ENCODE results near the gene TMEM178A. TPM values are rescaled to one million over a fixed set of nuclear protein-coding genes. Genes with fewer than 3 reads are reported as not detected.
"Not testable (repeated sequence)": the region's sequence is repeated elsewhere in the genome, so short reads cannot be mapped to it uniquely, and the experiment has no call there.

Gene TMEM178A
- total RNA-seq, 1 donor from 2014 or later = 6.6 TPM

DNA sequence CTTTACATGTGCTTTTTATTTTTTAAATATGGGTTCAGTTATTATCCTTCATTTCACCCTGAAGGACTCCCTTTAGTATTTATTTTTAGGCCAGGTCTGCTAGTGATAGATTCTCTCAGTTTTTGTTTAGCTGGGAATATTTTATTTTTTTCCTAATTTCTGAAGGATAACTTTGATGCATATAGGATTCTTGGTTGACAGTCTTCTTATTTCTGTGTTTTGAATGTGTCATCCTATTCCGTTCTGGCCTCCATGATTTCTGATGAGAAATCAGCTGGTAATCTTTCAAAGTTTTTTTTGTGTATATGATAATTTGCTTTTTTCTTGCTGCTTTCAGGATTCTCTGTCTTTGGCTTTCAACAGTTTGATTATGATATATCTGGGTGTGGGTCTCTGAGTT, 35.4 kb downstream of the TMEM178A start:
- DNase-seq (ENCODE audit: low spot score) (no peak), ATAC-seq (no peak)
- intact Hi-C loops (cut with DNase I) = no loop called here

DNA sequence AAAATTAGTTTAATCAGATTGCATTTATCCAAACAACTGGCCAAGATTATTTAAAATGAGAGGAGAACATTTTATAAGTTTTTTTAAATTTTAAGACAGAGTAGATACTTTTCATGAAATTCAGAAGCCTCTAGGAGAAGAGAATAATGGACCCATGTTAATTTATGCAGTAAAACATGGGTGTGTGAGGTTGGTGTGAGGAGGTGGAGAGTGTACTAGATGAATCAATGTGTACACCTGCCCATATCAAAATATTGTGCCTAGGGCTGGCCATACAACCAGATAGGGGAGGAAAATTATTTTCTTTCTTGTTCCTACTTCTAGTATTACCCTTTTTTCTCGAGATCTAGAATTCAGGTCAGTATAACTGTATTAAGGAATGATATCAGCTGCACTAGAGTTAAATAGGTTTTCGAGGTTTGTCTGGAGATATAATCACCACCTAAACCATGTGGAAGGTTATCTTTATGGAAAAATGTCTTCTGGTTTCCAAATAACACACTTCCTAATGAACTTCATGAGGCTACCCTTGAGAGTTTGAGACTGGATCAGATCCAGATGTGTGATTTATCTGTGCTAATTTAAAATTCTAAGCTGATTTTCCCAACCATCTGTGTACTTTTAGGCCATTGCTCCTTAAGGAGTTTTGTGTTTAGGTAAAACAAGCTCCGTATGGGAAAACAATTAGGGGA, 37.6 kb downstream of the TMEM178A start:
- intact Hi-C loops (cut with DNase I) = no loop called here
- ATAC-seq (no peak), DNase-seq (ENCODE audit: low spot score) (no peak)

DNA sequence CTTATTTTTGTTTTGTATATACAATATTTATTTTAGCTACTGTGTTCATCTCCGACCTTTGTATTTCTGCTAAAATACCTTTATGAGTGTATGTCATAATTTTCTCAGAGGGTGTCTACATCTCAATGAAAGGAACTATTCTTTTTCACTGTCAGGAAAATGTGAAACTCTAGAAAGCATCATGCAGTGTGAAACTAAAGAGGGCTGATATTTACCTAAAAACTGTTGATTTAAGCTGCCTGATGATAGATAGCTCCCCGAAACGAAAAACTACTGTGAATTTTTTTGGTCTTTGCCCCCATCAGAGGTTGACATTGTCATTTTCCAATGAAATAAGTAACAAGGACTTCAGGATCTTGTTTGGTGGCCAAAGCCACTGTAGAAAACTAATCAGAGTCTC, 38.8 kb downstream of the TMEM178A start:
- no peak for ATAC-seq
- intact Hi-C loops (cut with DNase I) = no loop called here
- DNase-seq (ENCODE audit: low spot score) = no peak

DNA sequence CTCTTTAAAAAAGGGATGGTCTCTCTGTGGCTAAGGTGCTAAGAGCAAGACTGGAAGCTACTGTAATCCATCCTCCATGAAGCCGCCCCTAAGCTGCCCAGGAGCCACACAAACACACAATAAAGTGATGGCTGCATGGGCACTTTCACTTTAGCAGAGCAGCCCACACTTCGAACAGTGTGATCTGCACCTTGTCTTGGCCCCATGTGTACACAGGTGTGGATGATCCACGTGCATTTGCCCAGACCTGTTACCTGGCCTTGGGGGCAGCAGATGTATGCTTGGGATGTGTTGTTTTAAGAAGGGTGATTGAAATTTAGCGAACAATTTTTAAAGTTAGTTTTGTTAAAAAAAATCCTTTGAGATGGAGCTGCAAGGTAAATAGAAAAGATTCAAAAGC, 39.9 kb downstream of the TMEM178A start:
- intact Hi-C loops (cut with DNase I) = no loop called here
- DNase-seq (ENCODE audit: low spot score) (no peak), ATAC-seq (no peak)

DNA sequence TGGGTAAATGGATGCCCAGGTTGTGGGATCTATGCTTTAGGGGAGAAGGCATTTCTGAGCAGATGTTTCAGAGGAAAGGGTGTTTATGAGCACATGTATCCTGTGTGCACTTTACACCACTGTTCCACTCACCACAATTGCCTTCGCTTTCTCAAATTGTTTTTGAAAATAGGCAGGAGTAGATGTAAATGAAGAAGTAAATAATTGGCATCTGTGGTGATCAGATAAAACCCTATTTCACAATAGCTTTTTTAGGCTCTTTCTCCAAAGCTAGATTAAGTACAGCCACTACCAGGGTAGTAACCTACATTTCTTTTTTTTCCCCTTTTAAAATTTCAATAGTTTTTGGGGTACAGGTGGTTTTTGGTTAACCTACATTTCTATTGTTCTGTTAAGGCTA, 40.6 kb downstream of the TMEM178A start:
- DNase-seq (ENCODE audit: low spot score) (no peak), ATAC-seq (no peak)
- intact Hi-C loops (cut with DNase I) = no loop called here

DNA sequence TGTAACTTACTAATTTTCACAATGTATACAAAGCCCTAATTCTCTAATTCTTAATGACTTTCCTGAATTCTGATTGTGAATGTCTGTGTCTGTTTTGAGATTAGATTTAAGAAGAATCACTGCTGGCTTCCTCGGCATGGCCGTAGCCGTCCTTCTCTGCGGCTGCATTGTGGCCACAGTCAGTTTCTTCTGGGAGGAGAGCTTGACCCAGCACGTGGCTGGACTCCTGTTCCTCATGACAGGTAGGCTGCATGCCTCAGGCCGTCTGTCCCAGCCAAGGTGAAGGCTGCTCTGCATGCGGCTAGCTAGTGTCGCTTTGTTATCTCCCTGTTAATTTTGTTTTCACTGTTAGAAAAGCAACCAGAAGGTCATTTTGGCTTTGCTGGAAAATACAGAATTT, 41.2 kb downstream of the TMEM178A start:
- intact Hi-C loops (cut with DNase I) = no loop called here
- no peak for ATAC-seq

DNA sequence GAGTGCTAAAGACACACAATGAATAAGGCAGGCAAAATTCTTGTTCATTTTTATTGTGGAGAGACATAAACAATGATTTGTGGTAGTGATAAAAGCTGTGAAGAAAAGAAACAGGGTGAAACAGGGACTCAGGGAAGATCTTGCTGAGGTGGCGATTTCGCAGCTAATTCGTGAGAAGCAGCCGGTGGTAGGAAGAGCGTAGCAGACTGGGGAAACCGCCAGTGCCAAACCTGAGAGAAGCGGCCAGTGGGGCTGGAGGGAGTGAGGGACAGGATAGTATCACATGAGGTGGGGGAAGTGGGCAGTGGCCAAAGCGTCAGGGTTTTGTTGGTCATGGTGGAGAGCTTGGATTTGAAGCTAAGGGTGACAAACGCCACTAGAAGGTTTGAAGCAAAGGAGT, 42.3 kb downstream of the TMEM178A start:
- DNase-seq (ENCODE audit: low spot score) = no peak
- ATAC-seq = no peak
- intact Hi-C loops (cut with DNase I) = no loop called here

More for the DNA sequence above, 41.2 kb downstream of the TMEM178A start:
- DNase-seq (ENCODE audit: low spot score) = no peak

DNA sequence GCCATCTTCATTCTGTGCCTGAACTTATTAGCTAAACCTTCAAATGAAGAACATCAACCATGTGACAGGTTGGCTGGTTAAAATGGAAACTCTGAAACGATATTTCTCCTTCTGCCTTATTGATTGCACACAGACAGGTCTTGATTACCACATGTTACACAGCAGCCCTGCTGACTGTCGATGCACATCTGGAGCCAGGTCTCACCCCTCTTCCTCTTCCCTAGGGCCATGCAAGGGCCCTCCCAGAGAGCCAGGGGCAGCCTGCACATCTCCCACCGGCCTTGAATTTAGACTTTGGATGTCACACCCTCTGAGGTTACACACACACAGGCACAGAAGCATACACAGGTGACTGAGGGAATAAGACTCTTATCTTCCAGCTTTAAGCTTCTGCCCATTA, 45.1 kb downstream of the TMEM178A start:
- intact Hi-C loops (cut with DNase I) = loop anchor here (10.0 kb wide), 1 partner anchor 384 kb away; no protein-coding TSS in a partner anchor
- no peak for DNase-seq (ENCODE audit: low spot score)
- no peak for ATAC-seq

DNA sequence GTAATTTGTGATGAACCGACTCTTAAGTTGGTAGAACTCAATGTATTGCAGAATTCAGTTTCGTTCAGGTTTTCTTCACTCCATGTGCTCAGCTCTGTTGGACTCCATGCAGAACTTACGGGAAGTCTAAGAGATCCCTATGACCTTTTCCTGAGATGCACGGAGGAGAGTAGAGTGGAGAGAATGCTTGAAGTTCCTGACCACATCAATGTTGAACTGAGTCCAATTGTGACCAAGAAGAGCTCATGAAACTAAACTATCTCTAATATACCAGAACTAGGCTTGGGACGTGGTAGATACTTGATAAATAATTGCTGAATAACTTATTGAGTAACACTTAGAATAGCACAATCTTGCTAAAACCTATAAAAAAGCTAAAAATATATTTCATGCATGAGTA, 47.2 kb downstream of the TMEM178A start:
- intact Hi-C loops (cut with DNase I) = loop anchor here (10.0 kb wide), 1 partner anchor 382 kb away; no protein-coding TSS in a partner anchor

DNA sequence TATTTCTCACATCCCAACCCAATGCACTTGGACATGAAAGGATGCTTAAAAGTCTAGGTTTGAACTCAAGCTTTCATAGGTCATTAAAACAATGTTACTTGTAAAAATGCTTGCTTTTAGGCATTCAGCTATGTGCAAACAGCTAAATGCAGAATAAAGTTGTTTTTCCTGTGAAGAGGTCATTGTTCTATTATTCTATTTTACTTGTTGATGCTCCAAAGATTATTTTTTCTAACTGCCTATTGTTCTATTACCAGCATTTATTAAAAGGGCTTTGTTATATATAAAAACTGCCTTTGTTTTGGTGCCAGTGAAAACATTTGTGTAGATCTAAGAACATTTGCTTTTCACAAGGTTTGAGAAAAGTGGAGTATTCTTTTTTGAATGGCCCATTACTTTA, 49.4 kb downstream of the TMEM178A start:
- DNase-seq (ENCODE audit: low spot score) (no peak), ATAC-seq (no peak)
- intact Hi-C loops (cut with DNase I) = loop anchor here (10.0 kb wide), 1 partner anchor 380 kb away; no protein-coding TSS in a partner anchor

More for the DNA sequence above, 47.2 kb downstream of the TMEM178A start:
- DNase-seq (ENCODE audit: low spot score) (no peak), ATAC-seq (no peak)

DNA sequence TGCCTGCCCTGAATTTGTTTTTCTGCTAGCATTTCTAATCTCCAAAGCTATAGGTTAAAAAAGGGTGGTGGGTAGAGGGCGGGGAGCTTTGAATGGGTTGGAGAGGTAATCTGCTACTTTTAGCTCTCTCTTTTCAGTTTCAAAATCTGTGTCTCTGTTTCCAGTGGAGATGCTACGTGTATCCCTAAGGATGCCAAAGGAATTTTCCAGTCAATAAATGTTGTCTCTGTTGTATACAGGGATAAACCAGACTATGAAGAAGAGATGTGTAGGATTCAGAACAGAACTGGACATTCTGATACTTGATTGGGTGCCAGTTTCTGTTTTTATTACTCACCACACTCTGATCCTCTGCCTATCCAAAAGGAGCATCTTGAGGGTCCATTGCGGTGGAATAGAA, 50.1 kb downstream of the TMEM178A start:
- no peak for ATAC-seq
- DNase-seq (ENCODE audit: low spot score) = no peak
- intact Hi-C loops (cut with DNase I) = loop anchor here (10.0 kb wide), 1 partner anchor 379 kb away; no protein-coding TSS in a partner anchor

DNA sequence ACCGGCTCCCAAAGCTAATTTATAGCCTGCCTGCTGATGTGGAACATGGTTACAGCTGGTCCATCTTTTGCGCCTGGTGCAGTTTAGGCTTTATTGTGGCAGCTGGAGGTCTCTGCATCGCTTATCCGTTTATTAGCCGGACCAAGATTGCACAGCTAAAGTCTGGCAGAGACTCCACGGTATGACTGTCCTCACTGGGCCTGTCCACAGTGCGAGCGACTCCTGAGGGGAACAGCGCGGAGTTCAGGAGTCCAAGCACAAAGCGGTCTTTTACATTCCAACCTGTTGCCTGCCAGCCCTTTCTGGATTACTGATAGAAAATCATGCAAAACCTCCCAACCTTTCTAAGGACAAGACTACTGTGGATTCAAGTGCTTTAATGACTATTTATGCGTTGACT, 51.4 kb downstream of the TMEM178A start:
- DNase-seq (ENCODE audit: low spot score) (no peak), ATAC-seq (no peak)
- intact Hi-C loops (cut with DNase I) = loop anchor here (10.0 kb wide), 1 partner anchor 378 kb away; no protein-coding TSS in a partner anchor

DNA sequence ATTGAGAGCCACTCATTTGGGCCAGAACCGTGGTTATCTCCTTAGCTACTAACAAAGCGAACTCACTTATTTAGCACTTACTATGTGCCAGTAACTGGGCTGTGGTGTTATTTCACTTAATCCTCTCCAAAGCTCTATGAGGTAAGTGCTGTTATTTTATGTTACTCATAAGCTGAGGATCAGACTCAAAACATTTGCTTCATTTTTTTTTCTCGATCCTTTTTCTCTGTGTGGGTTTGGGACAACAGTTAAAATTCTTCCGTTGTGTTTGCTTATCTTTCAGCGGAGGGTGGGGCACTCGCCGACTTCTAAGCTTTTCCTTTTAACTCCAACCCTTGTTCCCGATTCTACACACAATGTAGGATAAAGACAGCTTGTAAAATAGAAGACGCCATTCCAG, 52.8 kb downstream of the TMEM178A start:
- intact Hi-C loops (cut with DNase I) = loop anchor here (10.0 kb wide), 1 partner anchor 376 kb away; no protein-coding TSS in a partner anchor
- DNase-seq (ENCODE audit: low spot score) (no peak), ATAC-seq (no peak)

DNA sequence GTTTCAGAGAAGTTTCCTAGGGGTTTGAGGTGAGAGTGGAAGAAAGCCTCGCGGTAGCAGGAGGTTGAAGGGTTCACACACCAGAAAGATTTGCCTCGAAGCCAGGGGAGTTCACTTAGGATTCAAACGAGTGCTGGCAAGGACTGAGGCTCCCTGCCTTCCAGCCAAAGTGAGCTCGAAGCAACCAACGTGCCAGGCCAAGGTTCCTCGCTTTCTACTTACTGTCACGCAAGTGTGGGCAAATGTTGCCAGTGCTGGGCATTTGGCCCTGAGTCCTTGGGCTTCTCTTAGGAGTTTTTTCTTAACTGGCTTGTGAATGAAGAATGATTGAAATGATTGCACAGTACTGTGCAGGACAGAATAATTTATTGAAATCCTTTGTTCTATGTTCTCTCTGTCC, 53.6 kb downstream of the TMEM178A start:
- ATAC-seq = no peak
- DNase-seq (ENCODE audit: low spot score) = no peak
- intact Hi-C loops (cut with DNase I) = loop anchor here (10.0 kb wide), 1 partner anchor 375 kb away; no protein-coding TSS in a partner anchor

DNA sequence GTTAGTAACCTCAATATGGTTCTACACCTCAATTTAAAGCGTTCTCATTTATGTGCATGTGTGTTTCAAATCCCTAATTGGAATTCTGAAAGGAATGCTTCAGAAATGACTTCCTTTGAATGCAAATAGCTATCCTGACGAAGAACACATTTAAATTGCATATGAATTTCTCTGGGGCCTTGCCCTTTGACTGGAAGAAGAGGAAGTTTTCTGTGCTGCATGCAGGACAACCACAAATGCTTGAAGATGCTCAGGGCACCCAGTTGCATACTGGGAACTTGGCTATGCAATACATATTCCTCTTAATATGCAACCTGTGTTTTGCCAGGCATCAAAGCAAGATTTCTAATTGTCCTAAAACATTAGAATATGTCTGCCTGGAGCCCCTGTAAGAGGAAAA, 55.3 kb downstream of the TMEM178A start:
- ATAC-seq = no peak
- DNase-seq (ENCODE audit: low spot score) = no peak
- intact Hi-C loops (cut with DNase I) = no loop called here

DNA sequence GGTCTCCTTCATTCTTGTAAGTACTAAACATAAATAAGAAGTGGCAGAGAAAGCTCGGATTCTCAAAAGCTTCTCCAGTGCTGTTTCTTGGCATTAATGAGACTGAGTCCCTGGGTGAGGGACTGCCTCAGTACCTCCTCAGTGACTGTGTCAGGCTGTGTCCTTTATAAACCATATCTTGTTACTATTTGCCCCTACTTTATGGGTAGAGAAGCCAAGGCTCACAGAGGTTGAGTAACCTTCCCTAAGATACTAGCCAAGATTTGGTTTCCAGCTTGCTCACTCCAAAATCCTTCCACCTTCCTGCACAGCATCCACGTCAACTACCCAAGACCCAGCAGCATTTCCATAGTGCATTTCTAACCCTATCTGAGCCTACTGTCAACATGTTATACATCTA, 57.8 kb downstream of the TMEM178A start:
- intact Hi-C loops (cut with DNase I) = no loop called here
- no peak for DNase-seq (ENCODE audit: low spot score)
- no peak for ATAC-seq

DNA sequence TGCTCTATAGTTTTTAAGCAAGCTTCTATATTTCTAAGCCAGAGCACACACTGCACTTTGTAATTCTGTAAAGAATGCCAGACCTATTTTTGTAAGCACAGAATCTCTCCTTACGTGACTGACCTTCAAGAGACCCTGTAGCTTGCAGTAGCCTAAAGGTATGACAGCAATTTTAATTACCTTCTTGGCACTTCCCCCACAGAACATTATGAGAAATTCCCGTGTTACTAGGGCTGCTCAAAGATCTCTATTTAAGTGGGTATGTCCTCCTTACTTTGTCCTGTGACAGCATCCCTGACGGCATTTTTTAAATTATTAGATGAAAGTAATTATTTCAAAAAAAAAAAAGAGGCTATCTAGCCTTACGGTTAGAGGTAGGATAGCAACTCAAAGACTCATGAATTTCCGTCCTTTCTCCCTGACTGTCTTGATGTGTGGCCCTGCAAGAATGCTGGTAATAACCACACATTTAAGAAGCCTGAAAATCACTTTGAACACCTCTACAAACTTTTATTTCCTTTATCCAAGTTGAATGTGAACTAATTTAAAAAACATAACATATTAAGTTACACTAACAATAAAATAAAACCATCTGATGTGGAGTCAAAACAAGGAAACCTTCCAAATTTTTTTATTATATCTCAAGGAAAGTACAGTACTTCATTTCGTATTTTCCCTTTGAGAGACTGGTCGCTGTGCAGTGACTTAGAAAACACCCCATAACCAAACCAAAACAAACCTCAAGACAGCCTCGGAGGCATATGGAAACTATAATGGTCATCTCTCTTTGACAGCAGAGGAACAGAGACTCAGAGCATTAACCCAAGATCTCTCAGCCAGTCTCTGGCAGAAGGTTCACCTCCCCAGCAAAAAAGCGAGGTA, 58.5 kb downstream of the TMEM178A start:
- intact Hi-C loops (cut with DNase I) = no loop called here
- ATAC-seq = no peak

DNA sequence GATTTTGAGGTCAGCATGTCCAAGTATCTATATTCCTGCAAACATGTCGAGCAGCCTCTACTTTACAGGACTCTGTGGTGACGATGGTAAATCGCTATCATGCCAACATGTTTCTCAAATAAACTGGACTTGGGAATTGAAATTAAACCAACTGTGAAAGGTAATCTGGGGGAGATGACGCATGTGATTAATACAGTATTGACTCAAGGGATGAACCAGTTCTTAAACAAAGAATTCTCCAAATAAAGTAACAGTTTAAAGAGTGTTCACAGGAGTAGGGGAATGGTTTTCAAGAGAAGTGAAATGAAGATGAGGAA, 59.1 kb downstream of the TMEM178A start:
- intact Hi-C loops (cut with DNase I) = no loop called here
- DNase-seq (ENCODE audit: low spot score) (no peak), ATAC-seq (no peak)

More for the DNA sequence above, 58.5 kb downstream of the TMEM178A start:
- DNase-seq (ENCODE audit: low spot score) = no peak

DNA sequence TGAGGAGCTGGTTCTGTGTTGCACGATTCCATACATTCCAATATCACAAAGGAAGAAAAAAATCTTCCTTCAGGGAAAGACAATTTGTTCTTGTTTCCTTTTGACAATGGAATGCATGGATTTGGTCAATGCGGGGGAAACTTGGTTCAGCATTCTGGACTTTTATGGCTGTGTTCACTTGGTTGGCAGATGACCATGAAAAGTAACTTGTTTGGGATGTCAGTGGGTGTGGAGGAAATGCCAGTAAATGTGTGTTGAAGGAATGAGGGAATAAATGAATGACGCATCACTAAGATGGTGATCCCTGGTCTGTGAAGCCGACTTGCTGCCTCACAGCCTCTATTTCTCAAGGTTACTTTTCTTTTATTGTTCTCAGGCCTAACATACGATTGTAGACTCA, 59.7 kb downstream of the TMEM178A start:
- no peak for ATAC-seq
- DNase-seq (ENCODE audit: low spot score) = no peak
- intact Hi-C loops (cut with DNase I) = no loop called here

DNA sequence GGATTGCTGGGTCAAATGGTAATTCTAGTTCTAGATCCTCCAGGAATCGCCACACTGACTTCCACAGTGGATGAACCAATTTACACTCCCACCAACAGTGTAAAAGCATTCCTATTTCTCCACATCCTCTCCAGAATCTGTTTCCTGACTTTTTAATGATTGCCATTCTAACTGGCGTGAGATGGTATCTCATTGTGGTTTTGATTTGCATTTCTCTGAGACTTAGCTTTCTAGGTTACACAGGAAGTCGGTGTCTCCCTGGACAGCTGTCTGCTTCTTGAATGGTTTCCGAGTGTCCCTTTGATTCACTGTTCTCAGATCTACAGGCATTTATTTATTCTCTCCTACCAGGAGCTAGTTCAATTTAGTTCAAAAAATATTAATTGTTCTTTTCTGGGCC, 62.4 kb downstream of the TMEM178A start:
- intact Hi-C loops (cut with DNase I); ATAC-seq; DNase-seq (ENCODE audit: low spot score): not testable (repeated sequence)

Data from sciatic nerve (tissue), 2 donors.